ENCODE measurements around the gene GAMT.

Gene GAMT

DNA sequence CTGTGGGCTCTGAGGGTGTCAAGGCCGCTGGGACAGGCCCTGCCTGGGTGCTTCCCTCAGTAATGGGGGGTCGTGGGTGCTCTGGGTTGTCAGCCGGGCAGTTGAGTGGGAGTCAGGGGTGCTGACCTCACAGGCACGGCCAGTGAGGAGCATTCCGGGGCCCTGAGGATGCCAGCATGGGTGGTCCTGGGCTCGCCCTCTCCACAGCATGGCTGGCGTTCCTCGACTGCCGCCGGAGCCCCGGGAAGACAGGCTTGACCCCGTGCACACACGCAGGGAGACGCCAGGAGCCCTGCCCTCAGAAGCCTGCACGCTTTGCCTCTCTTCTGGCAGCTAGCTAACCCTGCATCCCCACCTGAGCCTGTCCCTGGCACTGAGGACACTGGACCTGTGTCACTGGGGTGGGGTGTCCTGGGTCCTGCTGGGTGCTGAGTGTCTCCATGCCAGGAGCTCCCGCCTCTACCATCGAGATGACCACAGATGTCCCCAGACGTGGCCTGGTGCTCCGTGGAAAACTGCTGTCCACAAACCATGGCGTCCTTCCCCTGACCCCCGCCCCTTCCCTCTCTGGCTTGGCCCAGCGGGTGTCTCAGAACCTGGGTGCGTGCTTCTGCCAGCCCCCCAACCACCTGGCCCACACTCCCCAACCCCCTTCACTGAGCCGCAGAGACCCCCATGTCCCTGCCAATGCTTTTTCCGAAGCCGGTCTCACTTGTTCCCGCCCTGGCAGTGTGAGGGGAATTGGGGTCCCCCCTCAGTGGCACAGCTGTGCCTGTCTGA is 22.0 kb downstream of the GAMT start:
- H3K4me3 Mint-ChIP-seq: no peak overlapping the region
- no peak overlapping the region for H3K27ac Mint-ChIP-seq
- ATAC-seq (no peak), DNase-seq (no peak)
- peaks cover 10% of the 10 kb centered on the region for H3K4me1 Mint-ChIP-seq
- peaks cover 15% of the 10 kb centered on the region for H3K36me3 Mint-ChIP-seq (ENCODE audit: low read depth)
- H3K27me3 Mint-ChIP-seq: peaks cover 5% of the 10 kb centered on the region
- no peaks in the 10 kb centered on the region for H3K9me3 Mint-ChIP-seq

DNA sequence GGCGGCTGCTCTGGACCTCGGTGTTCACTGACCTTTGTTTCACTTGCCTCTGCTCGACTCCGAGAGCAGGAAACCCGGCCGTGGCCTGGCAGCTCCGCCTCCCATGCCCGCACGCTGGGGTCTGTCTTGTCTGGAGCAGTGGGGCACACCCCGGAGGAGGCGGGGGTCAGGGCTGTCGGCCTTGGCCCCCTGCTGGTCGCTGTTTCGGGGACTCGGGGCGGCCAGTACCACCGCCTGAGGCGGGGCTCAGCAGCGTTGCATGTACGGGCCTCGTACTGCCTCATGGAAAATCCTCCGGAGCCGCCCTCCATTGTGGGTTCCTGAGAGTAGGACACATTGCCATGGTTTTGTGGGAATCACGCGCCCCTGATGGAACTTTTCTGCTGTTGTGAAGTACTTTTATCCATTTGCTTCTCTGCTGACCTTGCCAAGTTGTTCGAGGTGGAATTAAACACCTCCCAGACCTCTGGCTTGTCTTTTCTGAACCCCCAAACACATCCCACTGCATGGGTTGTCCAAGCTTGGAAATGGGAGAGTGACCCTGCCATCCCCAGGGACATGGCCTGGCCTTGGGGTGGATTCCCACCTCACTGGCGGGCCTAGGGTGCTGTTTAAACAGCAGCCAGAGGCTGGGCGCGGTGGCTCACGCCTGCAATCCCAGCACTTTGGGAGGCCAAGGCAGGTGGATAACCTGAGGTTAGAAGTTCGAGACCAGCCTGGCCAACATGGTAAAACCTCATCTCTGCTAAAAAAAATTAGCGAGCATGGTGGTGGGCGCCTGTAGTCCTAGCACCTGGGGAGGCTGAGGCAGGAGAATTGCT is 23.2 kb downstream of the GAMT start:
- Mint-ChIP-seq H3K27ac (no peak overlapping the region), H3K36me3 (ENCODE audit: low read depth) (peaks cover 11% of the 10 kb centered on the region), H3K4me3 (no peak overlapping the region), H3K9me3 (no peaks in the 10 kb centered on the region), H3K4me1 (peaks cover 4% of the 10 kb centered on the region), H3K27me3 (peaks cover 1% of the 10 kb centered on the region)
- ATAC-seq: no peak
- no peak for DNase-seq

DNA sequence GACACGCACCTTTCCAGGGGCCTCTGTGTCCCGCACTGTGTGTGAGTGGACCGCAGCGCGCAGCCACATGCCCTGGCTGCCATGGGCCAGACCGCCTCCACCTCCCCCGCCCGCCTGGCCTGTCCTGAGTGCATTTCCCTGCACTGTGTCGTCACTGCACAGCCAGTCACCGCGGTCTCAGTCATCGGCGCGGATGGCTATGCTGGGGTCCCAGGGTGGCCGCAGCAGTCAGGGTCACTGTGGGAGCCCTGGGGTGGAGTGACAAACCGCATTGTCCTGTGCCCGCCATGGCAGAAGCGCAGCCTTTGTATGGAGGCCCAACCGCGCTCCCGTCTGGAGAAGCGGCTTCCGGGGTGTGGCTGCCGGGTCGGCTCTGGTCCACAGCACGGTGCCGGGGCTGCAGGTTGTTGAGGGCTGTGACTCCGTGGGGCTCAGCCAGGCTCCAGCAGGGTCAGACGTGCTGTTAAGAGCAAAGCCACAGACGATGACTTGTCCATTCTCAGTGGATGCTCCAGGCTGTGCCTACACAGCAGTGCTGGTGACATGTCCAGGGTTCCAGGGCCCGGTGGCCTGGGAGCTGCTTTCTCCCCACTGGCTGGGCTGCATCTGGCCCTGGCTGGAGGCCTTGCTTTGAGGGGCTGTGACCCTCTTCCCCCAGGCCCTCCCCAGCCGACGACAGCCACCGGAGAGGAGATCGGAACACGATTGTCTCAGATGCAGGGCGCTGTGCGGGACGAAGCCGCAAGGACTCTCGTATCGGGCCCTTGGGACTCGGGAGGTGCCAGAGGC is 24.0 kb downstream of the GAMT start:
- H3K4me1 Mint-ChIP-seq: no peaks in the 10 kb centered on the region
- no peaks in the 10 kb centered on the region for H3K9me3 Mint-ChIP-seq
- DNase-seq (no peak), ATAC-seq (no peak)
- H3K27me3 Mint-ChIP-seq: no peaks in the 10 kb centered on the region
- peaks cover 8% of the 10 kb centered on the region for H3K36me3 Mint-ChIP-seq (ENCODE audit: low read depth)
- no peak overlapping the region for H3K27ac Mint-ChIP-seq
- H3K4me3 Mint-ChIP-seq: no peak overlapping the region

DNA sequence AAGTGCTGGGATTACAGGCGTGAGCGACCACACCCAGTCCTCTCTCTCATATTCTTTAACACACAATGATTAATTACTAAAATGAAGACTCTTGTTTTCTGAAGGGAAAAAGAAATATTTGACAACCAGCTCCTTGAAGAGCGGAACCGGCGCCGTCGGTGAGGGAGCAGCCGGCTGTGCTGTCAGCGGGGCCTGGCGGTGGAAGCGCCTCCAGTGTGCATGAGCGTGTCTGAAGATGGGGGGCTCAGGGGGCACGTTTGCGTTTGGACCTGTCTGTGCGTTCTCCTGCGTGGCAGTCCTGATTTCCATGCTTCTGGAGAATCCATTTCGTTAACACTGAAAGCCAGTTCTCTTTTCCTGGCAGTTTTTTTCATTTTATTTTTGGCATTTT is 24.9 kb downstream of the GAMT start:
- Mint-ChIP-seq H3K4me1 (no peaks in the 10 kb centered on the region), H3K4me3 (no peak overlapping the region), H3K9me3 (no peaks in the 10 kb centered on the region), H3K36me3 (ENCODE audit: low read depth) (peaks cover 8% of the 10 kb centered on the region), H3K27ac (no peak overlapping the region), H3K27me3 (no peaks in the 10 kb centered on the region)
- DNase-seq (no peak), ATAC-seq (no peak)

DNA sequence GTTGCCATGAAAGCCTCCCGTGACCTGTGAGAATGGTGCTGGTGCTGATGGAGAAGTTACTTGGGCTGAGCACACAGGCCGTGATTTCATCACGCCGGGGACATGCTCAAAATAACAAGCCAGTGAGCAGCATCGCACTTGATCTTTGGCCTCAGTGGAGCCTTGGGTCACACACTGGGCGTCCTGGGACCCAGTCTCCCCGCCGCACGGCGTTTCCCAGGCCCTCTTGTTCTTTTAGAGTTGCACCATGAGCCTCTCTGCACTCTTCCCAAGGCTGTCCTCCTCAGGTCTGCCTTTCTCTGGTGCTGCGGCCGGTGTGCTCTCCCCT is 27.1 kb downstream of the GAMT start:
- peaks cover 11% of the 10 kb centered on the region for H3K36me3 Mint-ChIP-seq (ENCODE audit: low read depth)
- H3K9me3 Mint-ChIP-seq: no peaks in the 10 kb centered on the region
- DNase-seq (no peak), ATAC-seq (no peak)
- no peak overlapping the region for H3K27ac Mint-ChIP-seq
- H3K4me3 Mint-ChIP-seq: no peak overlapping the region
- no peaks in the 10 kb centered on the region for H3K4me1 Mint-ChIP-seq
- no peaks in the 10 kb centered on the region for H3K27me3 Mint-ChIP-seq

DNA sequence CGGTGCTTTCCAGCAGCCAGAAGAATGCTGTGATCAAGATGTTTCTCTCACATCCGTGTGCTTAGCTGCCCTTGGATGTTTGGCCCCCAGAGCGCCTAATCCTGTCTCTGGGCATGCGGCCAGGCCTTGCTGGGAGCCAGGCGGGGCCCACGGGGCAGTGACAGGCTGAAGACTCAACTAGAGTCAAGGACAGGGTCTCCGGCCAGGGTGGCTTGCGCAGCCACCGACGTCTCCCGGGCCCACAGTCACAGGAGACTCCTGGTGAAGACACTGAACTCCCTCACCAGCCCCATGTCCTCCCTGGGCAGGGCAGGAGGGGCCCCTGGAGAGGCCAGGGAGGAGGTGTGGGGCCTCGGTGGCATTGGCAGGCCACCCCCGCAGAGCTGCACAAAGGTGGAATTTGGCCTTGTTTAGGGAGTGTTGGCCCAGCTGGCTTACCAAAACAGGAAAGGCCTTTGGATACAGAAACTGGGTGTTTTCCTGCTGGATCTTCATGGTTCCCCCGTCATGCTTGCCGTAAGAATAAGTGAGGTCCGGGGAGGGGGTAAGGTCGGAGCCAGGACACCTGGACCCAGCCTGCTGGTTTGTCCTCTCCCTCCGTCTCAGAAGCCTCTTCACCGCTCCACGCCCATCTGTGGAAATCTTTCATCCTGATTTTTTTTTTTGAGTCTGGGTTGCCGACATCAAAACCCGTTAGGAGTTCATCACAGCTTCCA is 27.6 kb downstream of the GAMT start:
- Mint-ChIP-seq H3K27ac (no peak overlapping the region), H3K9me3 (no peaks in the 10 kb centered on the region), H3K36me3 (ENCODE audit: low read depth) (peaks cover 11% of the 10 kb centered on the region), H3K27me3 (no peaks in the 10 kb centered on the region), H3K4me3 (no peak overlapping the region), H3K4me1 (no peaks in the 10 kb centered on the region)
- ATAC-seq: no peak
- DNase-seq: no peak

DNA sequence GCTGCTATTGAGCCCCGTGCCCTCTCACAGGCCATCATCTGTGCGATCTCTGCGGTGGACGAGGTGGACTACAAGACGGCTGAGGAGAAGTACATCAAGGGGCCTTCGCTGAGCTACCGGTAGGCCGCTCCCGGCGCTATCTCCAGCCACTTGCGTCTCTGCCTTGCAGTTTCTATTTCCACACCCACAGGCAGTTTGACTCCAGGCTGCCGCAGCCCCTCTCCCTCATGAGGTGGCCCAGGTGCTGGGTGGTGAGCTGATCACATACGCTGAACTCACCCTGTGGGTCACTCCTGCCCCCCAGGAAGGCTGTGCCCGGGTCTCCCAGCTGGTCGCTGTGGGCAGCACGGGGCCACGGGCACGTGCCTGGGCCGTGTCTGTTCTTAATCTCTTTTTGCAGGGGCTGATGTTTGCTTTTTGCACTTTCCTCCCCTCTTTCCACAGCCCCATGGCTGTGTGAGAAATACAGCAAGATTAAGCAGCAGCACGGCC is 28.3 kb downstream of the GAMT start:
- no peak overlapping the region for H3K27ac Mint-ChIP-seq
- H3K4me3 Mint-ChIP-seq: no peak overlapping the region
- no peaks in the 10 kb centered on the region for H3K27me3 Mint-ChIP-seq
- no peak for DNase-seq
- H3K36me3 Mint-ChIP-seq (ENCODE audit: low read depth): peaks cover 11% of the 10 kb centered on the region
- no peak for ATAC-seq
- no peaks in the 10 kb centered on the region for H3K4me1 Mint-ChIP-seq
- H3K9me3 Mint-ChIP-seq: no peaks in the 10 kb centered on the region

DNA sequence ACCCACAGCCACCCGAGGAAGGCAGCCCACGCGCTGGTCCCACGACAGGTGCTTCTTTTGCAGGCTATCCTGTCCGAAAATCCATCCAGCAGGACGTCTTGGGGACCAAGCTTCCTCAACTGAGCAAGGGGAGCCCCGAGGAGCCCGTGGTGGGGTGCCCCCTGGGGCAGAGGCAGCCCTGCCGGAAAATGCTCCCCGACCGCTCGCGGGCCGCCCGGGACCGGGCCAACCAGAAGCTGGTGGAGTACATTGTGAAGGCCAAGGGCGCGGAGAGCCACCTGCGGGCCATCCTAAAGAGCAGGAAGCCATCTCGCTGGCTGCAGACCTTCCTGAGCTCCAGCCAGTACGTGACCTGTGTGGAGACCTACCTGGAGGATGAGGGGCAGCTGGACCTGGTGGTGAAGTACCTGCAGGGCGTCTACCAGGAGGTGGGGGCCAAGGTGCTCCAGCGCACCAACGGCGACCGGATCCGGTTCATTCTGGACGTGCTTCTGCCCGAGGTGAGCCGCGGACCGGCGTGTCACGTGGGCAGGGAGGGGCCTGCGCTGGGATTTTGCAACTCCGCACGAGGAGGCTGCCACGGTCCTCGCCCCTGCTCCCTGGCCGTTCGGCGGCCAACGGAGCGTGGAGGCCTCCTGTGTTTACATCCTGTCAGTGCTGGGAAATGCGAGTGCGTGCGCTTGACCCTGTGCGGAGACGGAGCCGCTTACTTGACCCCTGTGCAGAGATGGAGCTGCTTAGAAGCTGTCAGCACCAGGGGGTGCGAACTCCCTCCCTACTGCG is 30.6 kb downstream of the GAMT start:
- Mint-ChIP-seq H3K27me3 (no peaks in the 10 kb centered on the region), H3K4me1 (no peaks in the 10 kb centered on the region), H3K9me3 (no peaks in the 10 kb centered on the region), H3K4me3 (no peak overlapping the region), H3K27ac (no peak overlapping the region), H3K36me3 (ENCODE audit: low read depth) (peaks cover 10% of the 10 kb centered on the region)
- ATAC-seq: no peak
- no peak for DNase-seq

DNA sequence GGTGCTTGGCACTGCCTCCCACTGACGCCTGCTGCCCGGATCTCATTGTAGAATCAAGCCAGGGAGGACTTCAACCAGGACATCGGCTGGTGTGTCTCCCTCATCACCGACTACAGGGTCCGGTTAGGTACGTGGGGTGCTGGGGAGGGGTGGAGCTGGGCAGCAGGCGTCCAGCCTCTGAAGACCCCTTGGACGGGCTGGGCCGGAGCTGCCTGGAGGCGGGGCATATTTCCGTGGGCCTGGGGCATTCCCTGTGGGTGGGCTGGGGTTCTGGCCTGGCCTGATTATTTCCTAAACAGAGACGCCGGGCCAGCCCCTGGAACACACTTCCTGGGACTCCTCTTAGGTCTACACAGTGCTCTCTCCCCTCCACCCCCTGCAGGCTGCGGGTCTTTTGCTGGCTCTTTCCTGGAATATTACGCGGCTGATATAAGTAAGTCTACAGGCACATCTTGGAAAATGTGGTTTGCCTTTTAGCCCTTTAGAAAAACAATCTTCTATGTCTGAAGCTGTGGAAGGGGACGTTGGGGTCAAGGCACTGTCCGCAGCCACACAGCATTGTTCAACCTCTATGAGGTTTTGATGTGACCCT is 32.0 kb downstream of the GAMT start:
- no peak for DNase-seq
- Mint-ChIP-seq H3K27me3 (no peaks in the 10 kb centered on the region), H3K36me3 (ENCODE audit: low read depth) (peaks cover 12% of the 10 kb centered on the region), H3K9me3 (no peaks in the 10 kb centered on the region), H3K4me3 (no peak overlapping the region), H3K27ac (no peak overlapping the region), H3K4me1 (peaks cover 7% of the 10 kb centered on the region)
- ATAC-seq: no peak

DNA sequence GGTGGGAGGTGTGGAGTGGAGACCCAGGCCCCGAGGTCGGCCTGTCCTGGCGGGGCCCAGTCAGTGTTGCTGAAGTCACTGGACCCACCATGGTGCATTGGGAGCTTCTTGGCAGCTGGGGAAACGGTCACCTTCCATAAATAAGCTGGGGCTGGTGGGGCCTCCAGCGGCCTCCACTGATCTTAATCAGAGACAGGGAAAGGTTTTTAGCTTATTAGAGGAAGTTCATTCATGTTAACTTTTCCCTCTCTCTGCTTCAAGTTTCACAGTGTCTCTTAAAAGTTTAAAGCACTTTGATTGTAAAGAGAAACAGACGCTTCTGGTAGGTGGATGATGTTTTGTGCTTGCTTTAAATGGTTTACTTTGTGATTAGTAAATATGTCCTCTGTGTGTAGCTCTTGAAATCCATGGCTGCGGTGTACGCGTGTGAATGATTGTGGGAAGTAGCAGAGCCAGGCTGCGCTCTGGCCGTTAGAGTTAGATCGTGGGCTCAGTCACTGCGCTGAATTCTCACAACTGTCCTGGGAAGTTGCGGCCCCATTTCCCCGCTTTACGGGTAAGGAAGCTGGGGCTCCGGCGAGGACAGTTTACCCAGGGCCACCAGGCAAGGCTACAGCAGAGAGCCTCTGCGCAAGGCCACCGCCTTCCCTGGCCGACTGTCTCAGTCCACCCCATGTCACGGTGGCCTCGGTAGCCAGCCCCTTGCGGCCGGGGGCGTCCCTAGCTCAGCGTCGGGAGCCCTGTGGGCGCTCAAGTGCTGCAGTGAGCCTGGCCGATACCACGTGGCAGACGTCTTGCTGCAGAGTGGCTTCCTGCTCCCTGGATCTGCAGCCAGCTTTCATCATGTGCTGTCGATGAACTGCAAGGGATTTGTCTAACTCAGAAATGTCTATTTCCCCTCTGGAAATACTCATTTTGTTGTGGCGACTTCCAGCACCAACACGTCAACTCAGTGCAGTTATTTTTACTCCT is 34.2 kb downstream of the GAMT start:
- Mint-ChIP-seq H3K36me3 (ENCODE audit: low read depth) (peaks cover 25% of the 10 kb centered on the region), H3K27me3 (no peaks in the 10 kb centered on the region), H3K4me1 (peaks cover 27% of the 10 kb centered on the region), H3K27ac (no peak overlapping the region), H3K4me3 (no peak overlapping the region), H3K9me3 (no peaks in the 10 kb centered on the region)
- DNase-seq (no peak), ATAC-seq (no peak)

DNA sequence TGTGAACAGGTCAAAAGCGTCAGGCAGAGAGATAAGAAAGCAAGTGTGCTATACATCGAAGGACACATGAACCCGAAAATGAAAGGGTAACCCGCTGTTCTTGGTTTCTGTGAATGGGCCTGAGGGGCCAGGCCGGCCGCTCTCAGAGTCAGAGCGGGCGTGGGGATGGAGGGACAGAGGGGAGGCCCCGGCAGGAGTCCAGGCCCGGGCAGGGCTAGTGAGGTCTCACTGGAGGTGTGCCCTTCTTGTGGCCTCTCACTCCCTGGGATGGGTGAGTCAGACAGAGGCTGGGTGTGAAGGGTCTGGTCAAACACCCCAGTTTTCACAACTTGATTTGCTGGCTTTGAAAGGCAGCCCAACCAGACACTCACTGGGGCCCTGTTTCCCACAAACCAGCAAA is 35.0 kb downstream of the GAMT start:
- peaks cover 31% of the 10 kb centered on the region for H3K4me1 Mint-ChIP-seq
- H3K27me3 Mint-ChIP-seq: no peaks in the 10 kb centered on the region
- DNase-seq (no peak), ATAC-seq (no peak)
- no peak overlapping the region for H3K4me3 Mint-ChIP-seq
- peaks cover 30% of the 10 kb centered on the region for H3K36me3 Mint-ChIP-seq (ENCODE audit: low read depth)
- H3K9me3 Mint-ChIP-seq: no peaks in the 10 kb centered on the region
- H3K27ac Mint-ChIP-seq: no peak overlapping the region

DNA sequence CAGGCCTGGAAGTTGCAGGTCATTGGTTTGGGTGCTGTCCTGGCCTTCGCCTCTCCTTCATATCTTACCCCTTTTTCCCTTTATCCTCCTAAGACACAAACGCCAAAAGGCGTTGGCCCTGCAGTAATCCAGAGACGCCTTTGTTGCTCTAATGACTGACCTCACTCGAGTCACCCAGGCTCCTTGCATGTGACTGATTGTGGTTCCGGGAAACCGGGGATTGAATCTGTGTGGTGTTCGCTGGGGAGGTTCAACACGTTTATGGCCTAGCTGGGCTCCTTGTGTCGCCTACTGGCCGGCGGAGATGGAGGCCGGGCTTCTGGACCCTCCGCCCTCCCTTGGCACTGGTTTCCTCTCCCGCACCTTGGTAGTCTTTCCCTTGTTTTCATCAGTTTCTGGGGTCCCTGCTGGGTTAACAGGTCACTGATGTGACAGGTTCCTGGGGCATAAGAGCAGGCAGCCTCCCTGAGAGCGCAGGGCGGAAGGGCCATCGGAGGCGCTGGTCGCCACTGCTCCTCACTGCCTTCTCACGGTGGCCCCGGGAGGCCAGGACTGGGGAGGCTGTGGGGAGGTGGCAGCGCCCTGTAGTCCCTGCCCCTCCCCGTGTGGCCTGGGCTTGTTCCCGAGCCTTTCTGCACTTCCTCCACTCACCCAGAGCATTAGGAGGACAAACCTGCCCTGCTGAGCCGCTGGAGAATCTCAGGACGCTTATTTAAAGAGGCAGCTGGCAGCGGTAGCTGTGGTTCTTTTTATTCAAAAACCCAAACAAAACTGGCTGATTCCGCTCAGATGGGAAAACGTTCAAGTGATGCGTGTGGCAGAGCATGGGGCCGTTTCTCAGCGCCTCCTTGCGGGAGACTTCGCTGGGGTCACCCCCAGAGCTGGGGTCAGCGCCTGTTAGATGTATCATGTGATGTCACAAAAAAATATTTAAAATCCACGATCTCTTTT is 35.7 kb downstream of the GAMT start:
- DNase-seq (no peak), ATAC-seq (no peak)
- H3K27me3 Mint-ChIP-seq: no peaks in the 10 kb centered on the region
- H3K9me3 Mint-ChIP-seq: no peaks in the 10 kb centered on the region
- no peak overlapping the region for H3K27ac Mint-ChIP-seq
- peaks cover 30% of the 10 kb centered on the region for H3K36me3 Mint-ChIP-seq (ENCODE audit: low read depth)
- H3K4me3 Mint-ChIP-seq: no peak overlapping the region
- peaks cover 31% of the 10 kb centered on the region for H3K4me1 Mint-ChIP-seq
